ENCODE results near the gene PPP1R12C. TPM values are rescaled to one million over a fixed set of nuclear protein-coding genes. Genes with fewer than 3 reads are reported as not detected.

Gene PPP1R12C
- total and polyA plus RNA-seq, 2 experiments from 2014 or later: 16.4 to 66.9 TPM

GRCh38 chr19:55077106-55077505 lies 40.3 kb downstream of the PPP1R12C start:
- H4K20me1 ChIP-seq (ENCODE audit: insufficient read depth): no peaks in the 10 kb centered on the region
- no peak overlapping the region for H2AFZ ChIP-seq
- H3K27ac ChIP-seq: no peak overlapping the region
- H3K9me3 ChIP-seq (ENCODE audit: low read depth): no peaks in the 10 kb centered on the region
- H3K4me2 ChIP-seq (ENCODE audit: unreplicated experiment): no peak overlapping the region
- H3K4me1 ChIP-seq (ENCODE audit: insufficient read depth): no peaks in the 10 kb centered on the region
- TF ChIP-seq EZH2 (IDR thresholded peaks at IDR 0.05; ENCODE audit: insufficient read depth, poor library complexity, severe bottlenecking) (no peak), EZH2phosphoT487 (IDR thresholded peaks at IDR 0.05; ENCODE audit: insufficient read depth, low read depth) (no peak)
- peaks cover 27% of the 10 kb centered on the region for H3K27me3 ChIP-seq (replicated peaks; ENCODE audit: insufficient read depth)
- no peaks in the 10 kb centered on the region for H3K79me2 ChIP-seq (ENCODE audit: insufficient read depth)
- H3K9ac ChIP-seq: no peak overlapping the region
- in situ Hi-C loops (cut with MboI): no loop called here
- no peaks in the 10 kb centered on the region for H3K36me3 ChIP-seq (ENCODE audit: low read depth)
- H3K9me2 ChIP-seq (ENCODE audit: insufficient read depth): no peaks in the 10 kb centered on the region
- 48 to 59% methylated on average over 2 of the region's 2 CpGs for WGBS, 2 experiments (ENCODE audit: low coverage in 1 of 2, low lambda C conversion rate in 2 of 2, missing lambda C conversion rate in 2 of 2)
- no peaks in the 10 kb centered on the region for H3F3A ChIP-seq (ENCODE audit: insufficient read depth)
- H3K4me3 ChIP-seq: no peak overlapping the region
- peak; percentile 16 for DNase-seq

GRCh38 chr19:55076321-55076720 lies 41.1 kb downstream of the PPP1R12C start:
- no peaks in the 10 kb centered on the region for H3K4me1 ChIP-seq (ENCODE audit: insufficient read depth)
- H3K27ac ChIP-seq: no peak overlapping the region
- H3K4me3 ChIP-seq: no peak overlapping the region
- no peaks in the 10 kb centered on the region for H3K9me3 ChIP-seq (ENCODE audit: low read depth)
- peaks cover 20% of the 10 kb centered on the region for H3K27me3 ChIP-seq (replicated peaks; ENCODE audit: insufficient read depth)
- no peak overlapping the region for H3K9ac ChIP-seq
- in situ Hi-C loops (cut with MboI): no loop called here
- H4K20me1 ChIP-seq (ENCODE audit: insufficient read depth): no peaks in the 10 kb centered on the region
- DNase-seq: no peak
- TF ChIP-seq EZH2 (IDR thresholded peaks at IDR 0.05; ENCODE audit: insufficient read depth, poor library complexity, severe bottlenecking) (no peak), EZH2phosphoT487 (IDR thresholded peaks at IDR 0.05; ENCODE audit: insufficient read depth, low read depth) (no peak)
- no peaks in the 10 kb centered on the region for H3K9me2 ChIP-seq (ENCODE audit: insufficient read depth)
- H3F3A ChIP-seq (ENCODE audit: insufficient read depth): no peaks in the 10 kb centered on the region
- no peak overlapping the region for H3K4me2 ChIP-seq (ENCODE audit: unreplicated experiment)
- no peaks in the 10 kb centered on the region for H3K79me2 ChIP-seq (ENCODE audit: insufficient read depth)
- WGBS, 2 experiments (ENCODE audit: low coverage in 1 of 2, low lambda C conversion rate in 2 of 2, missing lambda C conversion rate in 2 of 2): 66 to 73% methylated on average over 4 to 11 of the region's 12 CpGs
- H2AFZ ChIP-seq: no peak overlapping the region
- H3K36me3 ChIP-seq (ENCODE audit: low read depth): no peaks in the 10 kb centered on the region

- in situ Hi-C loops (cut with MboI): no loop called here
These were observed 42.0 kb downstream of the PPP1R12C start, which contains the start of gene EPS8L1 for GRCh38 chr19:55075371-55075998. EPS8L1 (plus strand) TSS chr19:55075869; CDS start chr19:55076445, 576 bp downstream.

GRCh38 chr19:55071913-55072312 lies 45.5 kb downstream of the PPP1R12C start:
- Histone ChIP-seq H3K27ac (no peak overlapping the region), H3K27me3 (replicated peaks; ENCODE audit: insufficient read depth) (peaks cover 11% of the 10 kb centered on the region), H3K9ac (no peak overlapping the region), H3K4me2 (ENCODE audit: unreplicated experiment) (no peak overlapping the region), H3K4me3 (no peak overlapping the region), H2AFZ (no peak overlapping the region), H3K9me2 (ENCODE audit: insufficient read depth) (no peaks in the 10 kb centered on the region), H4K20me1 (ENCODE audit: insufficient read depth) (no peaks in the 10 kb centered on the region), H3F3A (ENCODE audit: insufficient read depth) (no peaks in the 10 kb centered on the region), H3K4me1 (ENCODE audit: insufficient read depth) (0 out of 2 replicates have a peak, but pooled peaks cover 5% of the 10 kb centered on the region), H3K79me2 (ENCODE audit: insufficient read depth) (no peaks in the 10 kb centered on the region), H3K9me3 (ENCODE audit: low read depth) (no peaks in the 10 kb centered on the region), H3K36me3 (ENCODE audit: low read depth) (no peaks in the 10 kb centered on the region)
- no peak for DNase-seq
- TF ChIP-seq EZH2 (IDR thresholded peaks at IDR 0.05; ENCODE audit: insufficient read depth, poor library complexity, severe bottlenecking) (no peak), EZH2phosphoT487 (IDR thresholded peaks at IDR 0.05; ENCODE audit: insufficient read depth, low read depth) (no peak)
- 40 to 41% methylated on average over 8 of the region's 8 CpGs for WGBS, 2 experiments (ENCODE audit: low coverage in 1 of 2, low lambda C conversion rate in 2 of 2, missing lambda C conversion rate in 2 of 2)
- in situ Hi-C loops (cut with MboI): no loop called here

More at GRCh38 chr19:55075371-55075998, 42.0 kb downstream of the PPP1R12C start, which contains the start of gene EPS8L1:
- Histone ChIP-seq H3K27me3 (replicated peaks; ENCODE audit: insufficient read depth) (peaks cover 11% of the 10 kb centered on the region), H2AFZ (no peak within 1 kb of the TSS), H4K20me1 (ENCODE audit: insufficient read depth) (no peaks in the 10 kb centered on the region), H3F3A (ENCODE audit: insufficient read depth) (no peaks in the 10 kb centered on the region), H3K9me3 (ENCODE audit: low read depth) (no peaks in the 10 kb centered on the region), H3K9ac (no peak within 1 kb of the TSS), H3K9me2 (ENCODE audit: insufficient read depth) (no peaks in the 10 kb centered on the region), H3K4me1 (ENCODE audit: insufficient read depth) (no peaks in the 10 kb centered on the region), H3K4me3 (no peak within 1 kb of the TSS), H3K27ac (no peak within 1 kb of the TSS), H3K36me3 (ENCODE audit: low read depth) (no peaks in the 10 kb centered on the region), H3K4me2 (ENCODE audit: unreplicated experiment) (no peak within 1 kb of the TSS), H3K79me2 (ENCODE audit: insufficient read depth) (no peaks in the 10 kb centered on the region)
- 18 to 25% methylated on average over 16 to 18 of the region's 18 CpGs for WGBS, 2 experiments (ENCODE audit: low coverage in 1 of 2, low lambda C conversion rate in 2 of 2, missing lambda C conversion rate in 2 of 2)
- no peak for DNase-seq
- TF ChIP-seq EZH2phosphoT487 (IDR thresholded peaks at IDR 0.05; ENCODE audit: insufficient read depth, low read depth) (no peak), EZH2 (IDR thresholded peaks at IDR 0.05; ENCODE audit: insufficient read depth, poor library complexity, severe bottlenecking) (no peak)

Data from GM23248 (cell line).